Stimulated activated CD4-positive, alpha-beta T cell treated with anti-CD3 and anti-CD28 coated beads, Interleukin-15, amount 100 ng/mL, for 24 hours (primary cell): ENCODE results near the gene NDNF.

Source experiments
- DNase-seq: peaks from one replicate; pipeline ENCODE4 v3.0.0-alpha.2; 2020

Gene NDNF, protein sequence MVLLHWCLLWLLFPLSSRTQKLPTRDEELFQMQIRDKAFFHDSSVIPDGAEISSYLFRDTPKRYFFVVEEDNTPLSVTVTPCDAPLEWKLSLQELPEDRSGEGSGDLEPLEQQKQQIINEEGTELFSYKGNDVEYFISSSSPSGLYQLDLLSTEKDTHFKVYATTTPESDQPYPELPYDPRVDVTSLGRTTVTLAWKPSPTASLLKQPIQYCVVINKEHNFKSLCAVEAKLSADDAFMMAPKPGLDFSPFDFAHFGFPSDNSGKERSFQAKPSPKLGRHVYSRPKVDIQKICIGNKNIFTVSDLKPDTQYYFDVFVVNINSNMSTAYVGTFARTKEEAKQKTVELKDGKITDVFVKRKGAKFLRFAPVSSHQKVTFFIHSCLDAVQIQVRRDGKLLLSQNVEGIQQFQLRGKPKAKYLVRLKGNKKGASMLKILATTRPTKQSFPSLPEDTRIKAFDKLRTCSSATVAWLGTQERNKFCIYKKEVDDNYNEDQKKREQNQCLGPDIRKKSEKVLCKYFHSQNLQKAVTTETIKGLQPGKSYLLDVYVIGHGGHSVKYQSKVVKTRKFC

DNA sequence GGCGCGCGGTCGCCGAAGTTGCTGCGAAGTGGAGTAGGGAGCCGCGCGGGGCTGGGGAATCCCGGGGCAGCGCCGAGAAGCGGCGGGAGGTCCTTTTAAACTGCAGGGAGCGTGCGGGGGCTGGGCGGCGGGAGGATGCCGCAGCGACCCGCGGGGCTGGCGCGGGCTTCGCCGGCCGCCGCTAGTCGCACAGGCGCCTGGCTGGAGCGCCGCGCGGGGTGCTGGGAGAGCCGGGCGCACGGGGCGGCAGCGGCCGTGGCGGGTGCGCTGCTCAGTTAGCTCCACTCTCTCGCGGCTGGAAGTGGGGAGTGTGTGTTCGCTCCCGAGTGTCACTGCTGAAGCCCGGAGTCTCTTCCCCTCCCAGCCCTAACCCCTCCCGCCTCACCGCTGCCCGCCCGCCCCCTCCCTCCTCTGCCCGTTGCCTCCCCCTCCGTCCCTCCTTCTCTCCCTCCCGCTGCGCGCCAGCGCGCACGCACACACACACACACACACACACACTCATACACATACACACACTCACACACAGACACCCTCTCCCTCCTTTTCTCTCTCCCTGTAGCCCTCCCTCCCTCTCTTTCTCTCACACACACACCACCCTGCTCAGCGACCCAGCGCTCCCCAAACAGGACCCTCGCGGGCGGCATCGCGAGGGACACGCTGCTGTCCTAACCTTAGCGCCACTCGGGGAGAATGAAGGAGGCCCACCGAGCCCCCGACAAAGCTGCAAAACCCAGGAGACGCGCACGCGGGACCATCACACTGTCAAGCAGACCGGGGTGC is at the start of gene NDNF:
Gene NDNF (minus strand): TSS at position 312 of the 780 bp plus-strand sequence. CDS start 26,698 bp downstream, outside the sequence.
- DNase-seq, result peak; percentile 71

DNA sequence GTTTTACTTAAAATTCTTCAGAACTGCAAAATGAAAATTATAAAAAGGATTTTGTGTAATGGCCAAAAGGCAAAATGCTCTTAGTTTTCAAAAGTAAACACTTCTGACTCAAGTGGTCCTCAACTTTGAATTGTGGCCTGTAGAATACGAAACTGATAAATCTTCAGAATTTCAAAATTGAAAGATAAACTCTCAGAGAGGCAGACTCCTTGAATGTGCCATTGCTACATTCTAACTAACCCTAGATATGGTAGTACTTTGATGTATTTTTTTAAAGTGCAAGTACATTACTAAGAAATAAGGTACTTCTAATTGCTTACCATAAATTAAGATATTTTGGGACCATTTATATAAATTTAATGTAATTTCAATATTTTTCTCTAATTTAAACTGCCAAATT is 47.4 kb upstream of the NDNF start:
- DNase-seq, result no peak

DNA sequence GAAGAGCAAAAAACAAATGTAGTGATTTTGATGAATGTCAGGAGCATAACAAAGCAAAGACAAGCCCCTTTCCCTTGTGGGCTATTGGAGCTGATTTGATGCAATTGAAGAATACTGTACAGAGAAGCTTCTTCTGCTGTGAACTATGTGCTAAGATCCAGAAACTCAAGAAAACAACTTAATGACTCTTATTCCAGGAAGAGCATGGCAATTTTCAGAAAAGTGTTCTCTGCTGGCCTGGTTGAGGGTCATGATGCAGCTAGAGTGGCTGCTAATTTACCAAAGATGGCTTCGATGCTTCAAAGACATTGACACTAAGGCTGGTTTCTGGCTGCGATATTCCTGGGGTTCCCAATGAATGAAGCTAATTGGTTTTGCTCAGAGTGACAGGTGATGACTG is 46.0 kb upstream of the NDNF start:
- no peak for DNase-seq

DNA sequence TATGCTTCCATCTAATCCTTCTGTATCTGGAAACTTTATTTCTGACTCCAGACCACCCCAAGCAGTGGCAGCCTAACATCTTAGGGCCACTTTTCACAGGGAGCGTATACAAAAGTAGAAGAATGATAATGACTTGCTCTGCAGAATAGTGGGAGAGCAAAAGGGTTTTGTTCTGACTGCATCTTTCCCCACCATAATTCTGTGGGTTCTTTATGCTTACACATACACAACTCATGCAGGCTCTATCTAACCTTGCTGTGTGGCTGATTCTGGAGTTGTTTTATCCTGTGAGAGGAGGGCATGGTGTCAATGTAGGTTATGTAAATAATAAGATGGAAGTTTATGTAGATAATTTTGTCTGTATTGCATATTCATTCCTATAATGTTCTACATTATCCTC is 42.4 kb upstream of the NDNF start:
- no peak for DNase-seq

DNA sequence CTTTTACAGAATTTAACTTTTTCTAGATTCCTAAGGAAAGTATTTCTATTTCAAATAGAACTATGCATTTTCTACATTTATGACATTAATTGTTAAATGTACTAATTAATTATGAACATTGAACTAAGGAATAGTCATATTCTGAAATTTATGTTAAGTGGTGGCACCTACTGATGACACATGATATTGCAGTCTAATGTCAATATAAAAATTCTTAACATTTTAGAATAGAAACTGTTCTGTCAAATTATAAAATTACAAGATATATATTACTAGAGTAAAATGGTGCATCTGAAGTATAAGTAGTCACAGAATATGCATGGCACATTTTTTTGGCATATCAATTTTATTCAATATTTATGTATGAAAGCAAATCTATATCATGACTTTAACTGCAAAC is 40.2 kb upstream of the NDNF start:
- no peak for DNase-seq

DNA sequence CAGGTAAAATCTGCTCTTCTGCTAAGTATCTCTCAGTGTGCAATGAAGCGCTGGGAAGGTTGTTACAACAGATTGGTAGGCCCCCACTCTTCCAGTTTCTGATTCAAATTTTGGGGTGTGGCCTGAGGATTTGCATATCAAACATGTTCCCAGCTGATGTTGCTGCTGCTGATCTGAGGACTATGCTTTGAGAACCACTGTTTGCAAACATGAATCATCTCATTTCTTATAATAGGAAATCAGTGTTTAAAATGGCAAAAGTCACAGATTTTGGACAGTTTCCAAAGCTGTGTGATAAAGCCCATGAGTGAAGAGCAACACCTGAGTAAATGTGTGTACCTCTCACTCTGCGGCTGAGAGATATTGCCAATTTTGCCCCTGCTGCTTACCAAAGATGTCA is 36.2 kb upstream of the NDNF start:
- no peak for DNase-seq

DNA sequence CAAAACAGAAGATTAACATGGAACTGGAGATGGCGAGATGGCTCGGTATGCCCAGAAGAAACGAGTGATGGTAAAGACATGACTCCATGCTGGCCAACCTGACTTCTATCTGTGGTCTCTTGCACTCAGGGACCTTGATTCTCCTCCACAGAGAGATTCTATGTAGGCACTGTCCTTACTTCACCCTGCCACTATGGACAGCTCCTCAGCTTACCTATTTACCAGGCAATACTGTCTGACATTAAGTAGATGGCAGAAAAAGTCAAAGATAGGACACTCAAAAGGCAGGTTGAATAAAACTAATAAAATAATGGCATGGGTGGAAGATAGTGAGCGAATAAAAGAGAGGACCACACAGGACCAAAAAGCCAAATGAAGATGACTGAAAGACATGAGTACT is 35.2 kb upstream of the NDNF start:
- no peak for DNase-seq

DNA sequence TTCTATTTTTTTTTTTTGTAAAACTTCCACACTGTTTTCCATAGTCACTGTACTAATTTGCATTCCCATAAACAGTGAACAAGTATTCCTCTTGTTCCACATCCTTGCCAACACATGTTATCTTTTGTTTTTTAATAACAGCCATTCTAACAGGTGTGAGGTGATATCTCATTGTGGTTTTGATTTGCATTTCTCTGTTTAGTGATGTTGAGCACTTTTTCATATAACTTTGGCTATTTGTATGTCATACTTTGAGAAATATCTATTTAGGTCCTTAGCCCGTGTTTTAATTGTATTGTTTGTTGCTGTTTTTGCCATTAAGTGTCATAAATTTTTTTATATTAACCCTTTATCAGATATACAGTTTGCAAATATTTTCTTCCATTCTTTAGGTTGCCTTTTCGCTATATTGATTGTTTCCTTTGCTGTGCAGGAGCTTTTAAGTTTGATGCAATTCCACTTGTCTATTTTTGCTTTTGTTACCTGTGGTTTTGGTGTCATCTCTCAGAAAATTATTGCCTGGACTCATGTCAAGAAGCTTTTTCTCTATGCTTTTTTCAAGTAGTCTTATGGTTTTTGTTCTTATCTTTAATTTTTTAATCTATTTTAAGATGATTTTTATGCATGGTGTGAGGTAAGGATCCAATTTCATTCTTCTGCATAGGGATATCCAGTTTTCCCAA is 27.9 kb upstream of the NDNF start:
- no peak for DNase-seq

DNA sequence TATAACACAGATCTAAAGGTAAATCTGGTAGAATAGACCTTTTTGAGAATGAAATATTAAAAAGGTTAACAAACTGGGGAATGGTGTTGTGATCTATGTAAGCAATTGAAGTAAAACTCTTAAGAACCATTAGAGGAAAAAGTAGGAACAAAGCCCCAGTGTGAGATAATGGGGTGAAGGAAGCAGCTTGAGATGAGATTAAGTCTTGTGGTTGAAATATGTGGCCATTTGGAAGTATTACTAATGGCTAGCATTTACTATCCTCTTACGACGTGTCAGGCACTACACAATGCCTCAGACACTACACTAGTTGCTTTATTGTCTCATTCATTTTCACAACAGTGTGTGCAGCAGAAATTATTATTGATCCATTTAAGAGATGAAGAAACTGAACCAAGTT is 25.9 kb upstream of the NDNF start:
- DNase-seq, result no peak

DNA sequence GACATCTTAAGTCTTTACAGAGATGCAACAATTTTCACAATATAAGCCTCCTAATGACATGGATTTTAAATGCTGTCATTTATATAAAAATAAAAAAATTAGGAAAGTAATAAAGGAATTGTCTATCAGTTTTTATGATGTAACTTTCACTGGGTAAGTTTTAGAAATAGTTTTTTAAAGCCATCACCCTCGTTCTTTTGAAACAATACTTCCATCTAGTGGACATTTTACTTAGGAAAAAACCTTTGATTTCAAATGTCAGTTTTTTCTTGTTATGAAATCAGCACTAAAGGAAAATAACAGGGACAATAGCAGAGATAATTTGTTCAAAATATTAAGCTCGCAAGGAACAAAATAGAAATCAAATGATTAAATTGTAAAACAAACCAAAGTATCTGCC is 24.3 kb upstream of the NDNF start:
- no peak for DNase-seq

DNA sequence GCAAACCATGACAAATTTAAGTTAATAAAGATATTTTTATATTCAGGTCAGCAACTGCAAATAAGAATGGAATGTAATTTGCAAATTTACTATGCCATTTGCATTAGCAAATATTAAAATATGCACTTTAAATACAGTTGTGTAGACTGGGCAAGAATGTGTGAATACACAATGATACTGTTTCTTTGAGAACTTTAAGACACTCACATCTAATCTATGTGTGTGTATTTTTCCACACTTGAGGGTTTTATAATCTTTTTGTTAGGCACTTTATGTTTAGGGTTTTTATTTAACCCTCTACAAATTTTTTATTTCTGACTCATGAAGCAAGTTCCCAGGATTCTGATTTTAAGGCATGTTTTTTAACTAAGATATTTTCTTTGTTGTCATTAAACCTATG is 23.9 kb upstream of the NDNF start:
- DNase-seq, result no peak

DNA sequence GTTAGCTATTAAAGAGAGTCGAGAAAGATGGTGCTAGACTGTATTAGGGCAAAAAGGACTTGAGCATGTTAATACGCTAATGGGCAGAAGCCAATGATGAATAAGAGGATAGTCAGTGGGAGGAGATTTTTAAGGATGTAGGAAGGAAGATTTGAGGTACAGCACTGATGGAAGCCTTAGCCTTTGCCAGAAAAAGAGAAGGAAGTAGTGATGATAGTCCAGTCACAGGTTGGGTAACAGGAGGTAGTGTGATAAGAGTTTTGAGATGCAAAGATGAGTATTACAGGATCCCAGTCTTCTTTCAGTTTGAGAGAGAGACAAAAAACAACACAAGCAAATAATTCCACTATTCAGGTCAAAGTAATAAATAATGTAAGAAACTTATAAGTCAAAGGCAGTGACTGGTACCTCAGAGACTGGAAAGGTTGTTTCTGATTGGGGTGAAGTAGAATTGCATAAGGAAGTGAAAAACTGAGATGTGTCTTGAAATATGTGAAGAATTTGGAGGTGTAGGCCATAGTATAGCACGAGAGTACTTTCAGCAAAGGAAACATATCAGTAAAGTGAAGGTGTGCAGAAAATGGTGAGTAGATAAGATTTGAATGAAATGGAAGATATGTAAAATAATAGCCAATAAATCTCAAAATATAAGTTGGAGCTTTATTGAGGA is 22.1 kb upstream of the NDNF start:
- DNase-seq, result no peak

DNA sequence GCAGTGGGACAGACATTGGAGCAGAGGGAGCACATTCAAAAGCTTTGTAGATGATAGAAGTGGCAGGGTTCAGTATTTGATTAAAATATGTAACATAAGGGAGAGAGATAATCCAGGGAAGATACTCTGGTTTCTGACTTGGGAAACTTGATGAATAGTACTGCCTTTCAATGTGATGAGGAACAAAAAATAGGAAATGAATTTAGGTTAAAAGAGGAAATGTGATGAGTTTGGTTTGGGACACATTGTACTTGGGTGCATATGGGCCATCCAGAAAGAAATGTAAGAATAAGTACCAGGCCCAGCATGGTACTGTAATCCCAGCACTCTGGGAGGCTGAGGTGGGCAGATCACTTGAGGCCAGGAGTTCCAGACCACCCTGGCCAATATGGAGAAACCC is 20.9 kb upstream of the NDNF start:
- DNase-seq, result no peak

DNA sequence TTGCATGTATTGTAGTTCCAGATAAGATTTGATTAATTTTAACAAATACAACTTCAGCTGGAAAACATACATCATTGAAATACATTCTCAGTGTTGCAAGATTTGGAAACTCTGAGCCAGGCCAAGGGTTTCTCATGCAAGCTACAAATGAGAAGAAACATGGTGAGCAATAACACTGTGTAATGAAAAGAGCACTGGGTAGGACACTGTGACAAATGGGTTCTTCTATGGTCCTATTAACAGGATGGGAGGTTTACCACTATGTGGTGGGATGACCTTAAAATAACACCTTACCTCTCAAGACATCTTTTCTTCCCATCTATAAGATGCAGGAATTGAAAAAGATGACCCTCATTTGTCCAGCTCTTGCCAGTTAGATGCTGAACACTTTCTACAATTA is 19.6 kb upstream of the NDNF start:
- no peak for DNase-seq

DNA sequence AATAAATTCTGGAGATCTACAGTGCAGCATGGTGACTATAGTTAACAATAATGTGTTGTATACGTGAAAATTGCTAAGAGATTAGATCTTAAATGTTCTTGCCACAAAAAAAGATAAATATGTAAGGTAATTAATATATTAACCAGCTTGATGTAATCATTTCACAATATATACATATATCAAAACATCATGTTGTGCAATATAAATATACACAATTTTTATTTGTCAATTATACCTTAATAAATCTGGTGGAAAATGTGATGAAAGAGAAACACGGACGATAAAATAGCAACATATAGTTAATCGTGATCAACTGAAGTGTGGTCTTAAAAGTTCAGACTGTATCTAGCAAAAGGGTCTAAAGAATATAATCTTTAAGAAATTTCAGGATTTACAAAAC is 16.5 kb upstream of the NDNF start:
- no peak for DNase-seq

DNA sequence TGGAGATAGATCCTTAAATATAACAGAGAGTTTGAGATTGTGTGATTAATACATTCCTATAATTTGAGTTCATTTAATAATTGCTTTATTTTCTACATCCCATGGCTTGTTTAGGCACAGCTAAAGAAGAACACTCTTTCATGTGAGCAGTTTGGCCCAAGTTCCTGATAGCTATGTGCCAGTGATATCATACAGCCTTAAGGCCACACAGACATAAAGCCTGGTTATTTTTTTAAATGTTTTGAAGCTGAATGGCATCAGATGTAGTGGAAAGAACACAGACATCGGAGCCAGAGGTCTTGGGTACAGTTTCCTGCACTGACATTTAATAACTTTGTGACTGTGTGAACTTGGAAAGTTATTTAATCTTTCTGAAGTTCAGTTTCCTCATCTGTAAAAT is 7.0 kb upstream of the NDNF start:
- DNase-seq, result no peak

DNA sequence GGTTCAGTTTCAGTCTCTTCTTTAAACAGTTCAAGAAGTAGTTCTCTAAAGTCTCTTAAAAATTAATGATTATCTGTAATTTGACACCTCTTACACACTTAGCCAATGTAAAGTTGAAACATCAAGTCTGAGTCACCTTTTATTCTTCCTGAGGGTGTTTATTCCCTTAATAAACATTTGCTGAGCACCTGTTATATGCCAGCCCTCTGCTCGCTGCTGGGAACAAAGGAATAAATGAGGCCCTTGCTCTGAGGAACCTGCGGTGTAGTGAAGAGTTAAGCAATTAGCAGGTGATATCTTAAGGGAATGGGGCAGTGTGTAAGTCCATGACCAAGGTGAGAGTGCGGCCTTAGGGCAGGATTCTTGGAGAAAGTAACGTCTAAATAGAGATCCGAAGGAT is 5.2 kb upstream of the NDNF start:
- no peak for DNase-seq

DNA sequence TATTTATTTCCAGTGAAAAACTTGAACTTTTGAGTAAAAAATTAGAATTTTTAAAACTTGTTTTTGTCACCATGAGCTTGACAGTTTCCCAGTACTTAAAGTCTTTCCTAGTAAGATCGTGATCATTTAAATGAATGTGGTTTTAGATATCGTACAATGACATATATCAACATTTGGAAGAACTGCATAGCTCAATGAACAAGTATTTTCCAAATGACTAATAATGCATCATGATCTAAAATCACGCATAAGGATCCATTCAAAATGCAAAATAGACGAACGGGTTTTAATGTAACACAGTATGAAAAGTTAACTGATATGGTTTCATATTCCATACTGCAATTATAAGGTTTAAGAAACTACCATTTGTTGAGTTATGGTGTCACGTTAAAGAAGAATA is 4.1 kb upstream of the NDNF start:
- no peak for DNase-seq

DNA sequence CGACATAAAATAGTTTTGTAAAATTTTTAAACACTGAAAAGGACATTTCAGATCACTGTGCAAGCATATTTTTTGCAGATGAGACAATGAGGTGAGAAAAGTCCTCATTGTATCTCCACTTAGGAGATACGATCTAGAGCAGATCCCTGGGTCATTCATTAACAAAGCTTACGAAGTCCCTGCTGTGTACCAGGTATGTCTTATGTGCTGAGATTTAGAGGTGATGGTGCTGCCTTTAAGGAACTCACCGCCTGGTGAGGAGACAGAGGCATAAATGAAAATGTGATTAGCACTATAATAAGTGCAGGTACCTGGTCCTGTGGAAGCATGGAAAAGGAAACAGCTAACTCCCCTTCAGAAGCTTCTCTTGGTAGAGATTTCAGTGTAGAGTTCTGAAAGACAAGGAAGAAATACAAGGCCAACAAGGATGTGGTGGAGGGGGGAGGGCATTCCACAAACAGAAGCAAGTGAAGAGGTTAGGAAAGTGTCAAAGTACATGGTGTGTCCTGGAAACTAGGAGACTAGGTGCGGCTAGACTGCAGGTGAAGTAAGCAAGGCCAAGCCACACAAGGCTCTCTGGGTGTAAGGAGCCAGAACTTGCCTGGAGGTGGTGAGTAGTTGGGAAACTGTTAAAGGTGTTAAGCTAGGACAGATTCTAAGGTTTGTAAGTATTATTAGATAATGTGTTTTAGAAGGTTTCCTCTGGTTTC is 1.5 kb upstream of the NDNF start:
- no peak for DNase-seq

DNA sequence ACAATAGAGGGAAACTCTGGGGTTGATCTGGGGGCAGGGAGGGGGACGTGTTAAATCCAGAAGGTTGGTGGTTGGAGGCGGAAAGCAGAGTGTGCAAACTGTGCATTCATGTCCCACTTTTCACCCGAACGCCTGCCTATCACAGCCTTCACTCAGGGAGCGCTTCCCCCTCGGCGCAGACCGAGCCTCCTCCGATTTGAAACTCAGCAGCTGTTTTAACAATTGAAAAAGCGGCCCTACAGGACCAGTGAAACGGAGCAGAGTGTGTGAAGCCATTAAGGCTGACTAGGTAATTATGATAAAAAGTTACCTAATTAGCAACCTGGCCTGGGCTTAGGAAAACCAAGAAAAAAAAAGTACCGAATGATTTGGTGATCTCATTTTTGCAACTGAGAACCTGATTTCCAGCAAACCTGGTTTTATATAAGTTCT is 685 bp upstream of the NDNF start:
- DNase-seq, result no peak

DNA sequence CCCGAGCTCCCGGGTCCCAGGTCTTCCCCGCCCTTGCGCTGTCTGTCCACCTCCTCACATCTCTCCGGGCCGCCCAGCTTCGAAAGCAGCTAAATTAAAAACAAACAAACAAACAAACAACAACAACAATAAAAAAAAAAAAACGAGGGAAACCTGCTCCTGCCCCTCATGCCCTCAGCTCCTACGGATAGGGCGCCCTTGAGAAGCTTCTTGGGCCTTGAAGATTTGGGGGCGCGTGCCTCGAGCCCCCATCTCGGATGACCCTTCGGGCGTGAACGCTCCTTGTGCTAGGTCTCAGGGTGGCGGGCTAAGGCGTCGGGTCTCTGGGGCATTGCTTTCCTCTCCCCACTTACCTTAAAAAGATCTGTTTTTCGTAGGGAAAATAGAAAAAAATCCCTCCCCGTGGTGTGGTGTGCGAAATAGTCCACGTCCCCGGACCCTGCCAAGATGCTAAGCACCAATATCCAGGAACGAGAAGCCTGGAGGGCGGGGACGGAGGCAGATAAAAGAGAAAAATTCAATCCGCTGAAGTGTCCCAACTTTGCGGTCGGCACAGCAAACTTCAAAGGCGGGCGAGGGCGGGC is 603 bp downstream of the NDNF start:
- DNase-seq, result no peak
